ENCODE data around the gene SMIM24. TPM values are rescaled to one million over a fixed set of nuclear protein-coding genes. Genes with fewer than 3 reads are reported as not detected.
A peak's percentile ranks its signal among the peaks of the same experiment; 100 is the strongest.
"Not testable (repeated sequence)": the region's sequence is repeated elsewhere in the genome, so short reads cannot be mapped to it uniquely, and the experiment has no call there.

Gene SMIM24
- total RNA-seq, 4 donors from 2014 or later, result not detected

DNA sequence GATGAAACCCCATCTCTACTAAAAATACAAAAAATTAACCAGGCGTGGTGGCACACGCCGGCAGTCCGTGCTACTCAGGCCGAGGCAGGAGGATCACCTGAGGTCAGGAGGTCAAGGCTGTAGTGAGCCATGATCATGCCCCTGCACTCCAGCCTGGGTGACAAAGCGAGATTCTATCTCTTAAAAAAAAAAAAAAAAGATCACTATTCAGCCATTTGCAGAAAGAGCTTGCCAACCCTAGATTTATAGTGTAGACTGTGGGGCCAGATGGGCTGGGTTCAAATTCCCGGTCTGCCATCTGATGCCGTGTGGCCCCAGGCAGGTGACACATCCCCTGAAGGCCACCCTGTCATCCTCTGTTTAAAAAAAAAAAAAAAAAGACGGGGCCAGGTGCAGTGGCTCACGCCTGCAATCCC, 28.9 kb downstream of the SMIM24 start:
- 64 to 90% methylated on average over 2 to 7 of the region's 10 CpGs for WGBS, 2 donors (ENCODE audit: low coverage in 1 of 2)
- Histone ChIP-seq H3K4me3 (no peak overlapping the region), H3K36me3 (peaks cover 0 to 99% of the 10 kb centered on the region in 2 donors), H3K27me3 (no peaks in the 10 kb centered on the region), H3K9me3 (no peaks in the 10 kb centered on the region), H3K27ac (peak overlapping the region; percentile 62 to 94 (median 86)), H3K4me1 (peaks cover 0 to 57% (median 10%) of the 10 kb centered on the region in 3 donors)
- no peak for ATAC-seq
- TF ChIP-seq EP300 (IDR thresholded peaks at IDR 0.05), result no peak
- no peak for TF ChIP-seq POLR2AphosphoS5 (IDR thresholded peaks at IDR 0.05)
- TF ChIP-seq, protein P1, sequence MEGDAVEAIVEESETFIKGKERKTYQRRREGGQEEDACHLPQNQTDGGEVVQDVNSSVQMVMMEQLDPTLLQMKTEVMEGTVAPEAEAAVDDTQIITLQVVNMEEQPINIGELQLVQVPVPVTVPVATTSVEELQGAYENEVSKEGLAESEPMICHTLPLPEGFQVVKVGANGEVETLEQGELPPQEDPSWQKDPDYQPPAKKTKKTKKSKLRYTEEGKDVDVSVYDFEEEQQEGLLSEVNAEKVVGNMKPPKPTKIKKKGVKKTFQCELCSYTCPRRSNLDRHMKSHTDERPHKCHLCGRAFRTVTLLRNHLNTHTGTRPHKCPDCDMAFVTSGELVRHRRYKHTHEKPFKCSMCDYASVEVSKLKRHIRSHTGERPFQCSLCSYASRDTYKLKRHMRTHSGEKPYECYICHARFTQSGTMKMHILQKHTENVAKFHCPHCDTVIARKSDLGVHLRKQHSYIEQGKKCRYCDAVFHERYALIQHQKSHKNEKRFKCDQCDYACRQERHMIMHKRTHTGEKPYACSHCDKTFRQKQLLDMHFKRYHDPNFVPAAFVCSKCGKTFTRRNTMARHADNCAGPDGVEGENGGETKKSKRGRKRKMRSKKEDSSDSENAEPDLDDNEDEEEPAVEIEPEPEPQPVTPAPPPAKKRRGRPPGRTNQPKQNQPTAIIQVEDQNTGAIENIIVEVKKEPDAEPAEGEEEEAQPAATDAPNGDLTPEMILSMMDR (IDR thresholded peaks at IDR 0.05), result no peak
- no peak for TF ChIP-seq POLR2A (IDR thresholded peaks at IDR 0.05)

DNA sequence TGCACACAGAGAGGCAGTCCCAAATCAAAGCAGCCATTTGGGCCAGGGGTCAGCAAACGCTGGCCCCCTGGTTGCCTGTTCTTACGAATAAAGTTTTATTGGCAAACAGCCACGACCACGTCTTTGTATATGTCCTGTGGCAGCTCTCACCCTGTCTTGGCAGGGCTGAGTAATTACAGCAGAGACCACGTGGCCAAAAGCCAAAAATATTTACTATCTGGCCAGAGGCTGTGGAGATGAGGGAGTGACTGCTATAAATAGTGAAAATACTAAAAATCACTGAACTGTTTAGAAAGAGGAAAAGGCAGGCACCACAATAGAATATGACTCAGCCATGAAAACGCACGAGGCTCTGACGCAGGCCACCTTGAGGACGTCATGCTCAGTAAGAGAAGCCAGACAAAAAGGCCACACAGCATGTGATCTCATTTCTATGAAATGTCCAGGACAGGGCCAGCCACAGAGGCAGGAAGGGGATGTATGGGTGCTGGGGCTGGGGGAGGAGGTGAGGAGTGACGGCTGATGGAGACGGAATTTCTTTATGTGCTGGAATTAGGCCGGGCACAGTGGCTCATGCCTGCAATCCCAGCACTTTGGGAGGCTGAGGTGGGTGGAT, 29.4 kb downstream of the SMIM24 start:
- Histone ChIP-seq H3K4me3 (no peak overlapping the region), H3K4me1 (peaks cover 0 to 57% (median 10%) of the 10 kb centered on the region in 3 donors), H3K27ac (peak overlapping the region; percentile 62 to 94 (median 86)), H3K36me3 (peaks cover 0 to 99% of the 10 kb centered on the region in 2 donors), H3K9me3 (no peaks in the 10 kb centered on the region), H3K27me3 (no peaks in the 10 kb centered on the region)
- TF ChIP-seq POLR2AphosphoS5 (IDR thresholded peaks at IDR 0.05) (peak; percentile 95), EP300 (IDR thresholded peaks at IDR 0.05) (peak; percentile 83), POLR2A (IDR thresholded peaks at IDR 0.05) (no peak)
- WGBS, 2 donors (ENCODE audit: low coverage in 1 of 2), result 11 to 38% methylated on average over 6 to 10 of the region's 12 CpGs
- ATAC-seq, result peak; percentile 95

GRCh38 chr19:3448616-3449334, 31.6 kb downstream of the SMIM24 start:
- peak overlapping the region in 3 of 4 donors; percentile 85 to 94 (median 87) for H3K27ac ChIP-seq
- no peak overlapping the region for H3K4me3 ChIP-seq
- TF ChIP-seq POLR2A (IDR thresholded peaks at IDR 0.05) (no peak), POLR2AphosphoS5 (IDR thresholded peaks at IDR 0.05) (no peak), EP300 (IDR thresholded peaks at IDR 0.05) (no peak)
- TF ChIP-seq, protein P1 (IDR thresholded peaks at IDR 0.05), result no peak
- H3K27me3 ChIP-seq, result no peaks in the 10 kb centered on the region
- H3K4me1 ChIP-seq, result peaks cover 0 to 60% (median 24%) of the 10 kb centered on the region in 3 donors
- no peaks in the 10 kb centered on the region for H3K9me3 ChIP-seq
- ATAC-seq, result no peak
- 72% methylated on average over 2 to 4 of the region's 28 CpGs for WGBS, 2 donors (ENCODE audit: low coverage in 1 of 2)
- peaks cover 0 to 94% of the 10 kb centered on the region in 2 donors for H3K36me3 ChIP-seq

GRCh38 chr19:3446657-3447056, 33.7 kb downstream of the SMIM24 start:
- WGBS, 2 donors (ENCODE audit: low coverage in 1 of 2), result 100% methylated on average over 1 of the region's 4 CpGs
- Histone ChIP-seq H3K4me1 (peaks cover 0 to 66% (median 32%) of the 10 kb centered on the region in 3 donors), H3K27ac (peak overlapping the region in 3 of 4 donors; percentile 41 to 85 (median 61)), H3K36me3 (peaks cover 0 to 93% of the 10 kb centered on the region in 2 donors)
- H3K4me3 ChIP-seq, H3K9me3 ChIP-seq, ATAC-seq, H3K27me3 ChIP-seq: not testable (repeated sequence)

- Histone ChIP-seq H3K9me3 (no peaks in the 10 kb centered on the region), H3K36me3 (peaks cover 0 to 92% of the 10 kb centered on the region in 2 donors), H3K27me3 (no peaks in the 10 kb centered on the region), H3K27ac (peak overlapping the region in 2 of 4 donors; percentile 83 to 85), H3K4me3 (no peak overlapping the region), H3K4me1 (peaks cover 0 to 71% (median 29%) of the 10 kb centered on the region in 3 donors)
- TF ChIP-seq POLR2A (IDR thresholded peaks at IDR 0.05) (no peak), EP300 (IDR thresholded peaks at IDR 0.05) (no peak), POLR2AphosphoS5 (IDR thresholded peaks at IDR 0.05) (no peak)
- TF ChIP-seq, protein P1 (IDR thresholded peaks at IDR 0.05), result no peak
- 56 to 65% methylated on average over 4 to 15 of the region's 24 CpGs for WGBS, 2 donors (ENCODE audit: low coverage in 1 of 2)
- ATAC-seq, result no peak
Measured at GRCh38 chr19:3444695-3445234, 35.6 kb downstream of the SMIM24 start.
